Astrocyte of the spinal cord (primary cell): ENCODE data around the gene ATP6V1A.

Experiments used
- DNase-seq: peaks from one replicate; pipeline ENCODE4 v3.0.0; 2011; ENCODE audit warnings: low read depth, low spot score
- H3K4me3 ChIP-seq: 2 replicates; pipeline ENCODE4 v1.5.1; 2011; ENCODE audit warnings: low read depth, mild to moderate bottlenecking, low read length, moderate library complexity
- in situ Hi-C: cut with HindIII; loops from 2 replicates; pipeline ENCODE4 v1.10.0; 2017; ENCODE audit warnings: low sequenced_read_pairs
- TF ChIP-seq, protein P1 (sequence below): IDR thresholded peaks from 2 replicates; pipeline ENCODE4 v1.5.1; 2012; ENCODE audit warnings: low read depth, mild to moderate bottlenecking, low read length, inconsistent platforms

The ATP6V1A gene

DNA sequence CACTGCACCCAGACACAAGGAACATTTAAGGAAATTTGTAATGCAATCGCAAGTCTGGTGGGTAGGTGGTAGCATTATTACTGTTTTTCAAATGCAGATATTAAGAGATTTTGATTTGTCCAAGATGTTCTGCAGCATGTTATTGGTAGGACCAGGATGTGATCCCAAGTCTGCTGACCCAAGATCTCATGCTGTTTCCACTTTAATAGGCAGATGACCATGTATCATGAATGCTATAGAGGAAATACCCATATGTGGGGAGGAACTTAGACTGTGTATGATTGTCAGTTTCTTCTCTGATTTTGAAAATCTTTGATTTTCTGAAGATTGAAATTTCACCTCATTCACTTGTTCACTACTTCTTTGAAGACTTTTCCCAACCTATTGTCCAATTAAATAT, 28.7 kb downstream of the ATP6V1A start:
- no peak for DNase-seq
- TF ChIP-seq, protein P1, sequence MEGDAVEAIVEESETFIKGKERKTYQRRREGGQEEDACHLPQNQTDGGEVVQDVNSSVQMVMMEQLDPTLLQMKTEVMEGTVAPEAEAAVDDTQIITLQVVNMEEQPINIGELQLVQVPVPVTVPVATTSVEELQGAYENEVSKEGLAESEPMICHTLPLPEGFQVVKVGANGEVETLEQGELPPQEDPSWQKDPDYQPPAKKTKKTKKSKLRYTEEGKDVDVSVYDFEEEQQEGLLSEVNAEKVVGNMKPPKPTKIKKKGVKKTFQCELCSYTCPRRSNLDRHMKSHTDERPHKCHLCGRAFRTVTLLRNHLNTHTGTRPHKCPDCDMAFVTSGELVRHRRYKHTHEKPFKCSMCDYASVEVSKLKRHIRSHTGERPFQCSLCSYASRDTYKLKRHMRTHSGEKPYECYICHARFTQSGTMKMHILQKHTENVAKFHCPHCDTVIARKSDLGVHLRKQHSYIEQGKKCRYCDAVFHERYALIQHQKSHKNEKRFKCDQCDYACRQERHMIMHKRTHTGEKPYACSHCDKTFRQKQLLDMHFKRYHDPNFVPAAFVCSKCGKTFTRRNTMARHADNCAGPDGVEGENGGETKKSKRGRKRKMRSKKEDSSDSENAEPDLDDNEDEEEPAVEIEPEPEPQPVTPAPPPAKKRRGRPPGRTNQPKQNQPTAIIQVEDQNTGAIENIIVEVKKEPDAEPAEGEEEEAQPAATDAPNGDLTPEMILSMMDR = no peak
- in situ Hi-C loops = no loop called here
- no peak overlapping the region for H3K4me3 ChIP-seq

DNA sequence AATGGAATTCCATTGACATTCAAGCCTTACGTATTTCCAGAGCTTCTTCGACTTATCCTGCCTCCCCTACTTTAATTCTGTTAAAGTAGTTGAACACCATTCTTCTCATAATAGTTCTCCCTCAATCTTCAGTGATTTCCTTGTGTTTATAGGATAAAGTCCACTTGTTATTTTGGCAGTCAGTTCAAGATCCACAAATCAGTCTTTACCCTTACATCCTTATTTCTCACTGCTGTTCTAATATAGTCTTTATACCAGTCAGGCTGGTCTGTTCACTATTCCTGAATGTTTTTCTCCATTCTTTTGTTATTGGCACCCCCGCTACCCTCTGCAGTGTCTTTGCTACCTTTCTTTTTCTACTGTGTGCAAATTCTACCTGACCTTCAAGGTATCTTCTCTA, 29.7 kb downstream of the ATP6V1A start:
- TF ChIP-seq, protein P1 = no peak
- DNase-seq = no peak
- in situ Hi-C loops = no loop called here
- H3K4me3 ChIP-seq = no peak overlapping the region

GRCh38 chr3:113783463-113783862, 36.6 kb downstream of the ATP6V1A start:
- TF ChIP-seq, protein P1 = no peak
- in situ Hi-C loops = no loop called here
- peak; percentile 97 for DNase-seq
- H3K4me3 ChIP-seq = no peak overlapping the region

DNA sequence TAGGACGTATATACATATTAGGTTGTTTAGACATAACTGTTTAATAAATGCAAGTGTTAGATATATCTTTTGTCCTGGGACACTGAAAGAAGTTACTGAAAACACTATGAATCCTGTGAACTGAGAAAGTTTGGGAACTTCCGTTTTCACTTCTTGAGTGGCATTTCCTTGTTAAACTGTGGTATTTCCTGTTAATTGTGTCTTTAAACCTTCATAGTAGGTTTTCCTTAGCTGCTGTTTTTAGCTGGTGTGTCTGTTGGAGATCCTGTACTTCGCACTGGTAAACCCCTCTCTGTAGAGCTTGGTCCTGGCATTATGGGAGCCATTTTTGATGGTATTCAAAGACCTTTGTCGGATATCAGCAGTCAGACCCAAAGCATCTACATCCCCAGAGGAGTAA, 37.1 kb downstream of the ATP6V1A start:
- no peak overlapping the region for H3K4me3 ChIP-seq
- in situ Hi-C loops = no loop called here
- no peak for DNase-seq

DNA sequence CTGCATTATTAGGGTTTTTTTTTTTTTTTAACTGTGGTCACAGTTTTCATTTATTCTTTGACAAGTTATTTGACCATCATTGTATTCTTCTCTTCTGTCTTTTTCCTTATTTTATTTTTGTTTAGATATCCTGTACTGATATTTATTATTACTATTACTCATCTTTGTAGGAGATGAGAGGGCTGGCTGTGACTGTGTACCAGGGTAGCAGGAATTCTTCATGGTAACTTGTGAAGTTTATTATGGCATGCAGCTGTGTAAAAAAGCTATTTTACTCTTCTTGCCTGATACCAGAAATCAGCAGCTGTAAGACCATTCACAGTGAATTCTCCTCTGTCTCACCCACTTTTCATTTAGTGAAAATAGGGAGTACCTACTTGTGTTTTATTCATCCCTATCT, 44.5 kb downstream of the ATP6V1A start:
- TF ChIP-seq, protein P1 = no peak
- H3K4me3 ChIP-seq = no peak overlapping the region
- peak; percentile 33 for DNase-seq
- in situ Hi-C loops = no loop called here

More for the DNA sequence above, 37.1 kb downstream of the ATP6V1A start:
- TF ChIP-seq, protein P1 = no peak

- TF ChIP-seq, protein P1 = no peak
- no peak for DNase-seq
- no peak overlapping the region for H3K4me3 ChIP-seq
- in situ Hi-C loops = no loop called here
These were observed 47.7 kb downstream of the ATP6V1A start for GRCh38 chr3:113794526-113794925.

DNA sequence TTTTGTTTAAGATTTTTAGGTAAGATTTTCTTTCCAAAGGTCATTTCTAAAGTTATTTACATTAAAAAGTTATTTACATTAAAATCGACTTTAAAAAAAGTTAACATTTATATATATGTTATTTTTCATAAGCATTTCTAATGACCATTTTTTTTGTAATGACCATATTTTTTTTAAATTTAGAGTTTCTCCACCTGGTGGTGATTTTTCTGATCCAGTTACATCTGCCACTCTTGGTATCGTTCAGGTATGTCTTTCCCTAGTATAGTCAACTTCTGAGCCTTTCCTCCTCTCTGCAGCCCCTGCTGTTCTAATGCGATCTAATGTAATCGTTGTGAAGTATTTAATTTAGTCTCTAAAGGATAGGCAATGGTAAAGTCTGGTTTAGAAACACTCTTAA, 48.9 kb downstream of the ATP6V1A start:
- in situ Hi-C loops = no loop called here
- TF ChIP-seq, protein P1 = no peak
- no peak for DNase-seq
- H3K4me3 ChIP-seq = no peak overlapping the region
